K562 (cell line): ENCODE results near the gene JUP. TPM values are rescaled to one million over a fixed set of nuclear protein-coding genes. Genes with fewer than 3 reads are reported as not detected.

Experiments
- ATAC-seq: fragments of 200-7000 bp; cut with Tn5 transposase; 3 replicates; pipeline ENCODE4 v1.9.1; 2020; ENCODE audit warnings: moderate library complexity
- BruUV-seq: library from RNA; stranded (reverse); fragments of 400-500 nt; replicated peaks from 2 replicates; lab custom pipeline; 2021; lab: Mats Ljungman, UMichigan
- CTCF ChIA-PET: fragments of 300-600 bp; formaldehyde crosslinking; extraction: SDS; loops from one replicate; lab custom pipeline; 2021; ENCODE audit warnings: low intra/inter-chr PET ratio; lab: Yijun Ruan, JAX
- POLR2A ChIA-PET: fragments of 300-600, 350-650 bp; sonication (Branson Sonifier 250); formaldehyde crosslinking; extraction: SDS; loops from one replicate; lab custom pipeline; 2021; ENCODE audit warnings: antibody characterized with exemption, inconsistent platforms; lab: Yijun Ruan, JAX
- DNase-seq, 4 experiments: peaks; one replicate each; pipeline versions ENCODE4 v3.0.0 to v3.0.0-alpha.2; 2011 to 2018; ENCODE audit warnings: low spot score in 3 of 4, mixed read lengths in 3 of 4; ENCODE audit errors: extremely low read depth in 1 of 4
- FAIRE-seq: peaks from 2 replicates; lab custom pipeline; 2011; peaks lifted over from hg19 to GRCh38; lab: Jason Lieb, UNC
- H2AFZ ChIP-seq: 2 replicates; pipeline ENCODE4 v1.6.0; 2011; ENCODE audit warnings: low read depth, low read length, control low read depth, inconsistent platforms
- H3K27ac ChIP-seq: fragments of 200-600 bp; 3 replicates; pipeline ENCODE4 v1.8.0; 2011; ENCODE audit warnings: low read depth, mild to moderate bottlenecking, control low read depth, inconsistent platforms, low read length, moderate library complexity, mixed read lengths; ENCODE audit errors: extremely low read depth
- H3K27me3 ChIP-seq, 2 experiments: fragments of 300-600 bp in 1 of 2; 2 replicates in 1 of 2; 3 replicates in 1 of 2; pipeline versions ENCODE4 v1.6.0 to v1.8.0; 2011; ENCODE audit warnings: inconsistent platforms in 2 of 2, low read length in 2 of 2, mild to moderate bottlenecking in 1 of 2, mixed read lengths in 1 of 2, moderate library complexity in 1 of 2; ENCODE audit not compliant: control insufficient read depth in 2 of 2, insufficient read depth in 2 of 2
- H3K36me3 ChIP-seq: fragments of 300-600 bp; 3 replicates; pipeline ENCODE4 v1.8.0; 2011; ENCODE audit warnings: mild to moderate bottlenecking, low read length, inconsistent platforms; ENCODE audit not compliant: control insufficient read depth, insufficient read depth
- H3K4me1 ChIP-seq, 2 experiments: fragments of 200-600 bp in 1 of 2; replicated peaks in 1 of 2; 2 replicates in 1 of 2; 3 replicates in 1 of 2; pipeline versions ENCODE4 v1.5.1 to v1.8.0; 2011; ENCODE audit warnings: inconsistent platforms in 2 of 2, low read length in 2 of 2, mild to moderate bottlenecking in 1 of 2, mixed read lengths in 1 of 2, moderate library complexity in 1 of 2; ENCODE audit not compliant: control insufficient read depth in 2 of 2, insufficient read depth in 2 of 2
- H3K4me2 ChIP-seq: 2 replicates; pipeline ENCODE4 v1.6.1; 2011; ENCODE audit warnings: low read length, control low read depth, inconsistent platforms, mixed read lengths; ENCODE audit not compliant: insufficient read depth
- H3K4me3 ChIP-seq: fragments of 200-600 bp; sonication (generic), shearing (Covaris generic); 2 replicates; pipeline ENCODE4 v1.5.1; 2016; ENCODE audit warnings: control low read depth, inconsistent platforms
- H3K79me2 ChIP-seq: fragments of 200-600 bp; 3 replicates; pipeline ENCODE4 v1.8.0; 2011; ENCODE audit warnings: low read length, inconsistent platforms; ENCODE audit not compliant: control insufficient read depth, insufficient read depth
- H3K9ac ChIP-seq, 2 experiments: 2 replicates each; pipeline versions ENCODE4 v1.6.0 to v1.6.1; 2011; ENCODE audit warnings: low read depth in 2 of 2, low read length in 2 of 2, control low read depth in 1 of 2, inconsistent platforms in 1 of 2, mild to moderate bottlenecking in 1 of 2, mixed read lengths in 1 of 2; ENCODE audit not compliant: insufficient read depth in 1 of 2
- H3K9me1 ChIP-seq: one replicate; pipeline ENCODE4 v1.6.0; 2011; ENCODE audit warnings: inconsistent platforms, mild to moderate bottlenecking, low read length, moderate library complexity; ENCODE audit not compliant: control insufficient read depth, insufficient read depth
- H3K9me3 ChIP-seq: replicated peaks from 2 replicates; pipeline ENCODE4 v1.5.1; 2011; ENCODE audit warnings: low read depth, low read length, inconsistent platforms; ENCODE audit not compliant: control insufficient read depth, insufficient read depth
- H4K20me1 ChIP-seq: replicated peaks from 2 replicates; pipeline ENCODE4 v1.6.1; 2011; ENCODE audit warnings: low read length, inconsistent platforms, mixed read lengths; ENCODE audit not compliant: control insufficient read depth, insufficient read depth
- ASH1L ChIP-seq: fragments of 450-650 bp; IDR thresholded peaks from 2 replicates; pipeline ENCODE4 v1.6.1; 2018; ENCODE audit warnings: borderline replicate concordance, mild to moderate bottlenecking, low read depth; ENCODE audit not compliant: partially characterized antibody
- ATF7 ChIP-seq: fragments of 450-650 bp; IDR thresholded peaks from 2 replicates; pipeline ENCODE4 v1.7.1; 2014; ENCODE audit warnings: mild to moderate bottlenecking, moderate library complexity
- DNMT1 ChIP-seq: fragments of 450-650 bp; IDR thresholded peaks from 2 replicates; pipeline ENCODE4 v1.6.1; 2016; ENCODE audit warnings: antibody characterized with exemption, mild to moderate bottlenecking
- FOS ChIP-seq: IDR thresholded peaks from 3 replicates; pipeline ENCODE4 v1.6.1; 2011; ENCODE audit not compliant: insufficient read length; ENCODE audit errors: extremely low read depth
- HDAC1 ChIP-seq, 2 experiments: fragments of 450-650 bp; IDR thresholded peaks; 2 replicates each; pipeline ENCODE4 v1.6.1; 2016 to 2017; ENCODE audit warnings: inconsistent platforms in 1 of 2, mild to moderate bottlenecking in 1 of 2, moderate library complexity in 1 of 2
- KAT2B ChIP-seq: IDR thresholded peaks from one replicate; pipeline ENCODE4 v1.6.1; 2012; ENCODE audit warnings: low read depth, mild to moderate bottlenecking, control low read depth, inconsistent platforms, low read length, moderate library complexity
- KLF6 ChIP-seq: fragments of 250-450 bp; sonication (Bioruptor Pico); IDR thresholded peaks from 2 replicates; pipeline ENCODE4 v1.4.0; 2020; ENCODE audit warnings: mild to moderate bottlenecking, moderate library complexity, borderline replicate concordance
- NCOA6 ChIP-seq: fragments of 450-650 bp; IDR thresholded peaks from 2 replicates; pipeline ENCODE4 v1.6.1; 2017; ENCODE audit warnings: mild to moderate bottlenecking
- NFE2L1 ChIP-seq: fragments of 450-650 bp; IDR thresholded peaks from 2 replicates; pipeline ENCODE4 v1.6.1; 2016; ENCODE audit warnings: missing genetic modification characterization, low read depth, mild to moderate bottlenecking, missing compliant biosample characterization, moderate library complexity, borderline replicate concordance
- NR2C1 ChIP-seq, 2 experiments: fragments of 450-650 bp; IDR thresholded peaks; 2 replicates each; pipeline ENCODE4 v1.6.1; 2017; ENCODE audit warnings: mild to moderate bottlenecking in 2 of 2, antibody characterized with exemption in 1 of 2, inconsistent platforms in 1 of 2, missing compliant biosample characterization in 1 of 2, missing genetic modification characterization in 1 of 2
- RBM34 ChIP-seq: fragments of 200-400 bp; formaldehyde crosslinking; IDR thresholded peaks from 2 replicates; pipeline ENCODE4 v1.6.1; 2018; ENCODE audit warnings: low read length, borderline replicate concordance; ENCODE audit not compliant: insufficient read depth
- SETDB1 ChIP-seq: IDR thresholded peaks from one replicate; pipeline ENCODE4 v1.6.1; 2012; ENCODE audit warnings: low read length, control low read depth, inconsistent platforms
- SIX5 ChIP-seq, 2 experiments: IDR thresholded peaks; 2 replicates each; pipeline ENCODE4 v1.6.1; 2011; ENCODE audit warnings: low read length in 2 of 2, borderline replicate concordance in 1 of 2, low read depth in 1 of 2, mild to moderate bottlenecking in 1 of 2, moderate library complexity in 1 of 2; ENCODE audit not compliant: insufficient read depth in 1 of 2
- SMARCB1 ChIP-seq: IDR thresholded peaks from 2 replicates; pipeline ENCODE4 v1.6.1; 2011; ENCODE audit warnings: improper control_type of control experiment, low read depth; ENCODE audit not compliant: insufficient read length
- ZNF584 ChIP-seq: fragments of 200-800 bp; sonication (Bioruptor generic); IDR thresholded peaks from 2 replicates; pipeline ENCODE4 v1.6.1; 2016; ENCODE audit warnings: low read depth, mild to moderate bottlenecking, missing genetic modification characterization, missing compliant biosample characterization
- WGBS: fragments of 100-300 bp; shearing (Covaris generic); methylation state at CpG from one replicate; pipeline ENCODE4 v1.1.6; 2016; ENCODE audit warnings: low coverage, mixed read lengths; ENCODE audit not compliant: insufficient coverage; ENCODE audit errors: missing lambda C conversion rate; 5-methylcytosine and 5-hydroxymethylcytosine counted together
- in situ Hi-C: fragments of 300-500 bp; cut with MboI; formaldehyde crosslinking; loops from 4 replicates; pipeline ENCODE4 v1.15.0; 2018; ENCODE audit warnings: inconsistent platforms, mixed read lengths
- intact Hi-C: fragments of 100-400 bp; cut with micrococcal nuclease; formaldehyde crosslinking; loops from 2 replicates; pipeline ENCODE4 v1.14.2; 2022
- polyA plus RNA-seq, 8 experiments: library from polyadenylated mRNA; depleted of rRNA in 4 of 8; stranded (reverse) in 5 of 8; unstranded in 3 of 8; fragments of >200 nt; fragmentation: Nextera tagmentation in 2 of 8; fragmentation: Illumina TruSeq in 1 of 8; extraction: Ambion mirVana in 2 of 8; extraction: Trizol in 1 of 8; gene quantifications; 2 replicates each; pipeline versions ENCODE4 v1.2.1 to v1.2.3, GENCODE V29; 2011 to 2014; ENCODE audit warnings: inconsistent platforms in 1 of 8, missing spikeins in 1 of 8
- total RNA-seq, 7 experiments: library from RNA; depleted of rRNA in 6 of 7; stranded (reverse); fragments of >200 nt in 6 of 7; fragmentation: Illumina TruSeq in 2 of 7; extraction: Trizol in 2 of 7; gene quantifications; 2 replicates each; pipeline versions ENCODE4 v1.2.1 to v1.2.3, GENCODE V29; 2011 to 2021; ENCODE audit warnings: low replicate concordance in 1 of 7
- TF ChIP-seq, protein P1 (sequence below): fragments of 450-650 bp; IDR thresholded peaks from 2 replicates; pipeline ENCODE4 v1.6.1; 2018; ENCODE audit not compliant: partially characterized antibody

Gene JUP
- total and polyA plus RNA-seq, 9 of the 15 experiments (the other 6 are each of a cell fraction or from before 2014, with no cell fraction given): 6.4 to 177 (median 31.2) TPM

DNA sequence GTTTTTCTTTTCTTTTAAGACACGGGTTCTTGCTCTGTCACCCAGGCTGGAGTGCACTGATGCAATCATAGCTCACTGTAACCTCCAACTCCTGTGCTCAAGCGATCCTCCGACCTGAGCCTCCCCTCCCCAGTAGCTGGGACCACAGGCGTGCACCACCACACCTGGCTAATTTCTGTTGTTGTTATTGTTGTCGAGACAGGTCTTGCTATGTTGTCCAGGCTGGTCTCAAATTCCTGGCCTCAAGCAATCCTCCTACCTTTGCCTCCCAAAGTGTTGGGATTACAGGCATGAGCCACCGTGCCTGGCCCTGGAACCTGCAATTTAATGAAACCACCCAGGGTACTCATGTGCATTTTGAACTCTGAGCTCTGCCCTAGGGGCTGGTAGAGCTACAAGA, 24.1 kb downstream of the JUP start (continued):
- no peak for TF ChIP-seq KLF6 (CRISPR knock-in tag)

DNA sequence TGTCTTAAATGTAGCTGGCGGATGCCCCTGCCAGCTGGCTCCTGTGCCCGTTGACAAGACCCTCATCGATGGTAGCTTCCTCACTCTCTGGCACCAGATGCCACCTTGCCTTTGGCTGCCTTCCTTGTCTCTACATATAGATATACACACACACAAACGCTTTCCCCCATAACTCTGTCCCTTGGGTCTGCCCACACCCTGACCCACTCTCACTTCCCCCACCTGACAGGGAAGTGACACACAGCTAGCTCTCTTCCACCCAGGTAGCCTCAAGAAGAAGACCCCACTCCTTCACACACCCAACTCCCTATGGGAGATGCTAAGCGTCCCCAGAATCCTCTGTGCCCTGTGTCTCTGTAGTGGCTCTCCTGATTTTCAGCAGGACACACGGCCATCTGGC, 25.6 kb downstream of the JUP start:
- no peak for ATAC-seq
- peaks cover 0 to 4% of the 10 kb centered on the region in 2 experiments; a peak in 2 of 5 replicates for H3K4me1 ChIP-seq
- peaks cover 86% of the 10 kb centered on the region for H3K36me3 ChIP-seq
- BruUV-seq: no TSS peak
- no peak overlapping the region for H2AFZ ChIP-seq
- POLR2A ChIA-PET: interaction anchor here (1.1 to 1.5 kb wide), 2 partner anchors 9 to 72 kb away, joined by 5 read pairs; partner anchors contain the start of gene EIF1
- no peak overlapping the region for H3K9ac ChIP-seq
- no peaks in the 10 kb centered on the region for H3K27me3 ChIP-seq
- no peak for DNase-seq
- 93% methylated on average over 6 of the region's 6 CpGs for WGBS
- H3K27ac ChIP-seq: no peak overlapping the region; the same call in 2 of the 3 replicates
- H4K20me1 ChIP-seq: no peaks in the 10 kb centered on the region
- CTCF ChIA-PET: no interaction called here
- no peaks in the 10 kb centered on the region for H3K9me1 ChIP-seq
- no peak overlapping the region for H3K4me2 ChIP-seq
- no peaks in the 10 kb centered on the region for H3K79me2 ChIP-seq
- in situ Hi-C loops: no loop called here
- FAIRE-seq: no peak
- TF ChIP-seq NCOA6: no peak
- no peak for TF ChIP-seq SMARCB1
- TF ChIP-seq, protein P1, sequence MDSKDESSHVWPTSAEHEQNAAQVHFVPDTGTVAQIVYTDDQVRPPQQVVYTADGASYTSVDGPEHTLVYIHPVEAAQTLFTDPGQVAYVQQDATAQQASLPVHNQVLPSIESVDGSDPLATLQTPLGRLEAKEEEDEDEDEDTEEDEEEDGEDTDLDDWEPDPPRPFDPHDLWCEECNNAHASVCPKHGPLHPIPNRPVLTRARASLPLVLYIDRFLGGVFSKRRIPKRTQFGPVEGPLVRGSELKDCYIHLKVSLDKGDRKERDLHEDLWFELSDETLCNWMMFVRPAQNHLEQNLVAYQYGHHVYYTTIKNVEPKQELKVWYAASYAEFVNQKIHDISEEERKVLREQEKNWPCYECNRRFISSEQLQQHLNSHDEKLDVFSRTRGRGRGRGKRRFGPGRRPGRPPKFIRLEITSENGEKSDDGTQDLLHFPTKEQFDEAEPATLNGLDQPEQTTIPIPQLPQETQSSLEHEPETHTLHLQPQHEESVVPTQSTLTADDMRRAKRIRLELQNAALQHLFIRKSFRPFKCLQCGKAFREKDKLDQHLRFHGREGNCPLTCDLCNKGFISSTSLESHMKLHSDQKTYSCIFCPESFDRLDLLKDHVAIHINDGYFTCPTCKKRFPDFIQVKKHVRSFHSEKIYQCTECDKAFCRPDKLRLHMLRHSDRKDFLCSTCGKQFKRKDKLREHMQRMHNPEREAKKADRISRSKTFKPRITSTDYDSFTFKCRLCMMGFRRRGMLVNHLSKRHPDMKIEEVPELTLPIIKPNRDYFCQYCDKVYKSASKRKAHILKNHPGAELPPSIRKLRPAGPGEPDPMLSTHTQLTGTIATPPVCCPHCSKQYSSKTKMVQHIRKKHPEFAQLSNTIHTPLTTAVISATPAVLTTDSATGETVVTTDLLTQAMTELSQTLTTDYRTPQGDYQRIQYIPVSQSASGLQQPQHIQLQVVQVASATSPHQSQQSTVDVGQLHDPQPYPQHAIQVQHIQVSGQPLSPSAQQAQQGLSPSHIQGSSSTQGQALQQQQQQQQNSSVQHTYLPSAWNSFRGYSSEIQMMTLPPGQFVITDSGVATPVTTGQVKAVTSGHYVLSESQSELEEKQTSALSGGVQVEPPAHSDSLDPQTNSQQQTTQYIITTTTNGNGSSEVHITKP: no peak
- no peak for TF ChIP-seq NFE2L1 (tag)
- TF ChIP-seq DNMT1: no peak
- no peak for TF ChIP-seq ATF7
- TF ChIP-seq NR2C1 (IDR thresholded peaks at IDR 0.05): no peak
- TF ChIP-seq NR2C1 (tag; IDR thresholded peaks at IDR 0.05): no peak
- no peak for TF ChIP-seq SIX5 (IDR thresholded peaks at IDR 0.05; ENCODE audit: borderline replicate concordance in 1 of 2, insufficient read depth in 1 of 2, low read depth in 1 of 2, low read length in 2 of 2)
- no peak for TF ChIP-seq SETDB1
- TF ChIP-seq RBM34: no peak
- TF ChIP-seq ASH1L: no peak
- no peak for TF ChIP-seq KAT2B
- TF ChIP-seq FOS: no peak
- no peak for TF ChIP-seq HDAC1 (IDR thresholded peaks at IDR 0.05)
- no peak for TF ChIP-seq ZNF584 (CRISPR knock-in tag)
- no peak overlapping the region for H3K4me3 ChIP-seq
- intact Hi-C loops: no loop called here
- no peaks in the 10 kb centered on the region for H3K9me3 ChIP-seq
